ENCODE results near the gene CCDC28A. TPM values are rescaled to one million over a fixed set of nuclear protein-coding genes. Genes with fewer than 3 reads are reported as not detected.

Gene CCDC28A
- total RNA-seq (2021) (10.1 and 12.3 TPM in 2 replicates), Bru-seq, nascent RNA (percentile 52 among the genes with signal in this experiment), BruChase-seq, experiment 1, labeled RNA remaining after a 2-hour chase (percentile 54 among the genes with signal in this experiment), BruChase-seq, experiment 2, labeled RNA remaining after a 6-hour chase (percentile 58 among the genes with signal in this experiment)
- long read RNA-seq, transcript CCDC28A-202 (6 exons, 1,505 nt): major isoform, 38 of 48 reads
- long read RNA-seq, partial matches to known transcripts: 5 of 48 reads
- long read RNA-seq, other reads (novel, unspliced or antisense): 5 of 48 reads

DNA sequence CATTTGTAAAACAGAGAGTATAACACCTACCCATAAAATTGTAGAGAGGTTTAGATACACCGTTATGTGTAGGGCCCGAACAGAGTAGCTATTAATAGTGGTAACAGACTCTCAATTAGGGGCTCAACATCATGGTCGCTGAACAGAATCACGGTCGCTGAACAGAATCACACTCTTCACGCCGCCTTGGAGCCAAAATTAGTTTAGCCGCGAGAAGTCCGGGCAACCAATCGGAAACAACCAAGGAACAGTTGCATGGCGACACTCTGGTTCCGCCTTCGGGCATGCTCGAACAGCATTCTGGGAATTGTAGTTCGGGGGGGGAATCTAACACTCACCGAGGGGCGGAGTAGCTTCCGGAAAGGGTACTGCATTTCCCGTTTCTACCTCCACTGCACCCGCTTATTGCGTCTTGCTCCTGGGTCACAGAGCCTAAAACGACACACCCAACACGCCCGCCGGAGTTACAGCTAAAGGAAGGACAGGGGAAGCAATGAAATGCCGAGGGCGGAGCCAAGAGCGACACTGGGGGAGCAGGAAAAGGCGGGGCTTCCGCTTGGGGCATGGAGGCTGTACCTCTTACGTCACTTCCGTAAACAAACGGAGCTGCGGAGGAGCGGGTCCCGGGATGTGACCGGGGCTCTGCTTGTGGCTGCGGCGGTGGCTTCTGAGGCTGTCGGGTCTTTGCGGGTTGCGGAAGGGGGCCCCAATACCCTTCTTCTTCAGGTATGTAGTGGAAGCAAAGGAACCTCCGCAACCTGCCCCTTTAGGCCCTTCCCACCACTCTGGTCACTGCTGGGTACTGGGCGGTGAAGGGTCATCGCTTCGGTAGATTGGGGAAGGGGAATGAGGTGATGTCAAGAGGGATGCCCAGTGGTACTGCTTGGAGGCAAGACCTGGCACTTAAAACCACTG, at the start of gene CCDC28A:
TSS of gene CCDC28A (plus strand) at position 593 of the 915 bp plus-strand sequence. CDS start 2,352 bp downstream, outside the sequence.
- TF ChIP-seq, protein P1, sequence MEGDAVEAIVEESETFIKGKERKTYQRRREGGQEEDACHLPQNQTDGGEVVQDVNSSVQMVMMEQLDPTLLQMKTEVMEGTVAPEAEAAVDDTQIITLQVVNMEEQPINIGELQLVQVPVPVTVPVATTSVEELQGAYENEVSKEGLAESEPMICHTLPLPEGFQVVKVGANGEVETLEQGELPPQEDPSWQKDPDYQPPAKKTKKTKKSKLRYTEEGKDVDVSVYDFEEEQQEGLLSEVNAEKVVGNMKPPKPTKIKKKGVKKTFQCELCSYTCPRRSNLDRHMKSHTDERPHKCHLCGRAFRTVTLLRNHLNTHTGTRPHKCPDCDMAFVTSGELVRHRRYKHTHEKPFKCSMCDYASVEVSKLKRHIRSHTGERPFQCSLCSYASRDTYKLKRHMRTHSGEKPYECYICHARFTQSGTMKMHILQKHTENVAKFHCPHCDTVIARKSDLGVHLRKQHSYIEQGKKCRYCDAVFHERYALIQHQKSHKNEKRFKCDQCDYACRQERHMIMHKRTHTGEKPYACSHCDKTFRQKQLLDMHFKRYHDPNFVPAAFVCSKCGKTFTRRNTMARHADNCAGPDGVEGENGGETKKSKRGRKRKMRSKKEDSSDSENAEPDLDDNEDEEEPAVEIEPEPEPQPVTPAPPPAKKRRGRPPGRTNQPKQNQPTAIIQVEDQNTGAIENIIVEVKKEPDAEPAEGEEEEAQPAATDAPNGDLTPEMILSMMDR (conservative IDR thresholded peaks at IDR 0.05): no peak
- no peak for TF ChIP-seq EZH2 (IDR thresholded peaks at IDR 0.05; ENCODE audit: low read depth)
- POLR2A ChIA-PET (ENCODE audit: unreplicated experiment): interaction anchor here (0.7 kb wide), 1 partner anchor 685 kb away, joined by 5 read pairs; no protein-coding TSS in a partner anchor
- intact Hi-C loops (cut with micrococcal nuclease; ENCODE audit: unreplicated experiment): no loop called here
- Histone ChIP-seq H3K4me1 (replicated peaks; ENCODE audit: insufficient read depth) (peaks cover 18% of the 10 kb centered on the region), H4K20me1 (ENCODE audit: insufficient read depth) (no peaks in the 10 kb centered on the region), H3K36me3 (ENCODE audit: low read depth) (no peaks in the 10 kb centered on the region), H3F3A (ENCODE audit: insufficient read depth, low read depth) (peaks cover 5% of the 10 kb centered on the region; the same call in 1 of the 2 replicates), H3K9me2 (ENCODE audit: insufficient read depth) (no peaks in the 10 kb centered on the region), H3K27ac (peak within 1 kb of the TSS; percentile 70), H2AFZ (peak within 1 kb of the TSS; percentile 92), H3K4me2 (peak within 1 kb of the TSS; percentile 90), H3K79me2 (ENCODE audit: low read depth) (peaks cover 15% of the 10 kb centered on the region), H3K9me3 (ENCODE audit: insufficient read depth, low read depth) (no peaks in the 10 kb centered on the region), H3K27me3 (ENCODE audit: insufficient read depth, low read depth) (no peaks in the 10 kb centered on the region), H3K4me3 (peak within 1 kb of the TSS; percentile 71)
- CTCF ChIA-PET: no interaction called here
- no TSS peak for BruUV-seq (replicated peaks)
- DNase-seq: peak; percentile 79 to 91

GRCh38 chr6:138724015-138724414, 49.6 kb upstream of the CCDC28A start:
- Histone ChIP-seq H3K4me2 (no peak overlapping the region), H3F3A (ENCODE audit: insufficient read depth, low read depth) (peaks cover 4% of the 10 kb centered on the region; the same call in 1 of the 2 replicates), H2AFZ (no peak overlapping the region), H3K27ac (no peak overlapping the region), H3K9me2 (ENCODE audit: insufficient read depth) (no peaks in the 10 kb centered on the region), H3K4me1 (replicated peaks; ENCODE audit: insufficient read depth) (peaks cover 30% of the 10 kb centered on the region), H3K36me3 (ENCODE audit: low read depth) (no peaks in the 10 kb centered on the region), H3K79me2 (ENCODE audit: low read depth) (no peaks in the 10 kb centered on the region), H3K27me3 (ENCODE audit: insufficient read depth, low read depth) (no peaks in the 10 kb centered on the region), H3K4me3 (no peak overlapping the region), H4K20me1 (ENCODE audit: insufficient read depth) (no peaks in the 10 kb centered on the region), H3K9me3 (ENCODE audit: insufficient read depth, low read depth) (no peaks in the 10 kb centered on the region)
- BruUV-seq (replicated peaks): no TSS peak
- intact Hi-C loops (cut with micrococcal nuclease; ENCODE audit: unreplicated experiment): no loop called here
- POLR2A ChIA-PET (ENCODE audit: unreplicated experiment): no interaction called here
- CTCF ChIA-PET: no interaction called here
- no peak for DNase-seq
- no peak for TF ChIP-seq EZH2 (IDR thresholded peaks at IDR 0.05; ENCODE audit: low read depth)
- TF ChIP-seq, protein P1 (conservative IDR thresholded peaks at IDR 0.05): no peak

DNA sequence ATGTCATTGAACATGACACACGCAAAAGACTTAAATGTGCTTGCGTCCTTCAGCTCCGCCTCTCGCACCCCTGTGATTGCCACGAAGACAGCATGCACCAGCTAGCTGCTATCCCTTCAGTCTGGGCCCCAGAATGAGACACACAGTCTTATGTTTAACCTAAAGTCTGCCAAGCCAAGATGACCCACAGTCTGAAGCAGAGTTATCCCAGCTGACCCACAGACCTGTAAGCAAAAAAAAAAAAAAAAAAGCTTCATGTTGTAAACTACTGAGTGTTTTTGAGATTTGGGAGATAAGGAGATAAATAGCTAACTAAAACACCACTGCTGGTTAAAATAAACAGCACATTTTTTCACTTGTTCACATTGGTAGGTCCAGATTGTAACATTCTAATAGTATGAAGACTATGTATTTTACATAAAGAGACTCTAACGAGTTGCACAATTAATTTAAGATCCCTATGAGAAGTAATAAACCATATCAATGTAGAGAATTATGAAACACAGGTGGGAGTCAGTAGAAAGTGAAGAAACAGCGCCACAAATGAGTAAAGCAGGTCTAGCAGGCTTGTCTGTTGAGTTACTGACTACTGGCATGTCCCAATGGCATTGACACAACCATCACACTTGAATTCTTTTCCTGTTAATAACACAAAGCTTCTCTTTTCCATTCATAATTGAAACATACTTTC, 47.4 kb upstream of the CCDC28A start:
- intact Hi-C loops (cut with micrococcal nuclease; ENCODE audit: unreplicated experiment): no loop called here
- Histone ChIP-seq H4K20me1 (ENCODE audit: insufficient read depth) (no peaks in the 10 kb centered on the region), H3K9me3 (ENCODE audit: insufficient read depth, low read depth) (no peaks in the 10 kb centered on the region), H3K27ac (no peak overlapping the region), H2AFZ (no peak overlapping the region), H3K36me3 (ENCODE audit: low read depth) (no peaks in the 10 kb centered on the region), H3K4me3 (no peak overlapping the region), H3K27me3 (ENCODE audit: insufficient read depth, low read depth) (no peaks in the 10 kb centered on the region), H3F3A (ENCODE audit: insufficient read depth, low read depth) (peaks cover 4% of the 10 kb centered on the region; the same call in 1 of the 2 replicates), H3K4me1 (replicated peaks; ENCODE audit: insufficient read depth) (peaks cover 30% of the 10 kb centered on the region), H3K4me2 (peak overlapping the region; percentile 12; the same call in 1 of the 2 replicates), H3K79me2 (ENCODE audit: low read depth) (no peaks in the 10 kb centered on the region), H3K9me2 (ENCODE audit: insufficient read depth) (no peaks in the 10 kb centered on the region)
- BruUV-seq (replicated peaks): no TSS peak
- peak in 1 of 2 experiments; percentile 84 for DNase-seq
- CTCF ChIA-PET: no interaction called here
- TF ChIP-seq EZH2 (IDR thresholded peaks at IDR 0.05; ENCODE audit: low read depth): no peak
- TF ChIP-seq, protein P1 (conservative IDR thresholded peaks at IDR 0.05): no peak
- POLR2A ChIA-PET (ENCODE audit: unreplicated experiment): no interaction called here

Measured in PC-9 (cell line).